ENCODE measurements around the gene GPAT3. TPM values are rescaled to one million over a fixed set of nuclear protein-coding genes. Genes with fewer than 3 reads are reported as not detected.

The GPAT3 gene
- polyA plus RNA-seq, 1 experiment, result 15.0 TPM

DNA sequence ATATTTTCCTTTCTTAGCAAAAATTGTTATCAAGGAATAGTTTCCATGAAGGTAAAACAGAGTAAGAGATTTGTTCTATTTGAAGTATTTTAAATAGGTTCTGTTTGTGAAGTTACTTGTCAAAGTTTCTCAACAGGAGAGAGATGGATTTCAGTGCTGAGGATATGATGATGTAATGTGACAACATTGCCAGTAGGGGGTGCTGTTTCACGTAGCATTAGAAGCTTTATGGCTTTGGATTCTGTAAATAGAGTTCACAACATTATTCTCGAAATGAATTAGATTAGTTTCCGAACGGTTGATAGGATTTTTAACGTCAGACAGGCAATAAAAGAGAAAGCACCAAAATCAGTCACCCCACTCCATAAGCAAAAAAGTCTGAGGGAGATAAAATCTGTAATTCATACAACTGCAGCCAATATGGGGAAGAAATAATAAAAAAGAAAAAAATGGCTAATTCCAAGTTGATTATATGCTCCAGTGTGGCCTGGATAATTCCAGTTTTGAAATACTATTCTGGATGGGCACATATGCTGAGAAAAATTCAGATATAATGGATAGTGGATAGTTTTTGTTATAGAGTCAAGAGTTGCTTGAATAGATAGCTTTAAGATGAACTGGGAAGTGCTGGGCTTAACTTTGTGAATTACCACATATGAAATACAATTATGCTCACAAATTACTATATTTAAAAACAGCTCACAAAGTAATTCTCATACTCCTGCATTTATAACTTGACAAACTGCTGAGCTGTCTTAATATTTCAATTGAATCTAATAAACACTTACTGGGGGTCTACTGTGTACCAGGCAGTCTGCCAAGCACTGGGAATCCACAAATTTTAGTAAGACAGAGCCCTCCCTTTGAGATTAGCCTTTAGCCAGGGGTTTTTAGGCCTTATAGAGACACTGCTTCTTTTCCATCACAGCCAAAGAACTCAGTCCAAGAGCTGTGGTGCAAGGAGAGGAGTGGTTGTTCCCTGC is 109.1 kb downstream of the GPAT3 start:
- ChIA-PET CTCF (interaction anchor here (0.5 to 7.9 kb wide), 40 partner anchors 10 to 884 kb away, joined by 3 to 64 read pairs (median 4); no protein-coding TSS in a partner anchor), POLR2A (no interaction called here)
- TF ChIP-seq, protein P1, sequence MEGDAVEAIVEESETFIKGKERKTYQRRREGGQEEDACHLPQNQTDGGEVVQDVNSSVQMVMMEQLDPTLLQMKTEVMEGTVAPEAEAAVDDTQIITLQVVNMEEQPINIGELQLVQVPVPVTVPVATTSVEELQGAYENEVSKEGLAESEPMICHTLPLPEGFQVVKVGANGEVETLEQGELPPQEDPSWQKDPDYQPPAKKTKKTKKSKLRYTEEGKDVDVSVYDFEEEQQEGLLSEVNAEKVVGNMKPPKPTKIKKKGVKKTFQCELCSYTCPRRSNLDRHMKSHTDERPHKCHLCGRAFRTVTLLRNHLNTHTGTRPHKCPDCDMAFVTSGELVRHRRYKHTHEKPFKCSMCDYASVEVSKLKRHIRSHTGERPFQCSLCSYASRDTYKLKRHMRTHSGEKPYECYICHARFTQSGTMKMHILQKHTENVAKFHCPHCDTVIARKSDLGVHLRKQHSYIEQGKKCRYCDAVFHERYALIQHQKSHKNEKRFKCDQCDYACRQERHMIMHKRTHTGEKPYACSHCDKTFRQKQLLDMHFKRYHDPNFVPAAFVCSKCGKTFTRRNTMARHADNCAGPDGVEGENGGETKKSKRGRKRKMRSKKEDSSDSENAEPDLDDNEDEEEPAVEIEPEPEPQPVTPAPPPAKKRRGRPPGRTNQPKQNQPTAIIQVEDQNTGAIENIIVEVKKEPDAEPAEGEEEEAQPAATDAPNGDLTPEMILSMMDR (IDR thresholded peaks at IDR 0.05; ENCODE audit: low read depth, low read length), result peak; percentile 78
- DNase-seq (ENCODE audit: low read depth, low spot score), result peak; percentile 48
- Histone ChIP-seq H3K27me3 (ENCODE audit: control insufficient read depth, insufficient read depth, low read length) (peaks cover 7% of the 10 kb centered on the region), H3K4me3 (ENCODE audit: low read depth, low read length) (no peak overlapping the region), H3K27ac (ENCODE audit: low read depth, low read length) (no peak overlapping the region), H3K9me3 (ENCODE audit: control insufficient read depth, insufficient read depth, low read length) (no peaks in the 10 kb centered on the region)

DNA sequence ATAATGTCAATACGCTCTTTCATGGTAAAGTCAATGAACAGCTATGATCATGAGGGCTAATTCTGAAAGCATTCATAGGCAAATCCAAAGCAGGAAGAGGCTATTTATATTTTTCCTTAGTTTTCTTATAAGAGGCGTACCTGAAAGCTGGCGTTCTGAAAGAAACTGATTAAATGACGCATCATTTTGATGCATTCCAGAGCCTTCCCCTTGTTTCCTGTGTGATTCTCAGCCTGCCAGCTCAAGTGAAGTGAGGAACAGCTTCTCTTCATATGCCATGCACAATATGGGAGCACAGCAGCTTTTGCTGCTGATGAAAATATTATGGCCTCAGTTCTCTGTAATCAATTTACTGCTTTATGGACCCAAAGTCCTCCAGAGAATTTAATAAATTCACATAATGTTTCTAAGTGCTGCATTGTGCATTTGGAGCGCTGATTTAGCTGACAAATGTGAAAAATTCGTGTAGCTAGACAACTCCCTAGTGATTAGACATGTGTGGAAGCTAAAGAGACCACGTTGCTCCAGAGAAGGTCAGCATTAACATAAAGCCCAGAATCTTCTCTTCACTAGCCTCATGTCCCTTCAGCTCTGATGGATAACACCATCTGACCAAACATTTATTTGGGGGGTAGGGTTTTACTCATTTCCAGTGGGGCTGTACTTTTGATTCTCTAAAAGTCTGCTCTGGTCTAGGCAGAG is 110.8 kb downstream of the GPAT3 start:
- H3K27ac ChIP-seq (ENCODE audit: low read depth, low read length), result no peak overlapping the region
- H3K9me3 ChIP-seq (ENCODE audit: control insufficient read depth, insufficient read depth, low read length), result no peaks in the 10 kb centered on the region
- H3K4me3 ChIP-seq (ENCODE audit: low read depth, low read length), result no peak overlapping the region
- CTCF ChIA-PET, result interaction anchor here (1.2 to 7.9 kb wide), 7 partner anchors 124 to 857 kb away, joined by 5 to 64 read pairs (median 27); no protein-coding TSS in a partner anchor
- no peak for DNase-seq (ENCODE audit: low read depth, low spot score)
- H3K27me3 ChIP-seq (ENCODE audit: control insufficient read depth, insufficient read depth, low read length), result peaks cover 5% of the 10 kb centered on the region
- TF ChIP-seq, protein P1 (IDR thresholded peaks at IDR 0.05; ENCODE audit: low read depth, low read length), result no peak
- POLR2A ChIA-PET, result no interaction called here

DNA sequence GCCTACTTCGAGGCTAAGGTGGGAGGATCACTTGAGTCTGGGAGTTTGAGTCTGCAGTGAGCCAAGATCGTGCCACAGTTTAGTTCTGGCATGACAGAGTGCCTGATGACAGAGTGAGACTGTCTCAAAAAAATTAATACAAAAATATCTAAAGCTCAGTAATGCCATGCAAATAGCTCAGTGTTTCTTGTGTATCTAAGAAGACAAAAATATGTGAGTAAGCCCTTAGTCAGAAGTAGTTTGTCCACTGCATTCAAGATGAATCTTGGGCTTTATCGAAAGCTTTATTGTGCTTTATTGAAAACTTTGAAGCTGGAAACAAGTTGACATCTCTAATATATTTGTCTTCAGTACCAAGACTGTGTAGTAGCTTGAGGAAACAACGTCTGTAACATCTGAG is 115.9 kb downstream of the GPAT3 start:
- H3K27ac ChIP-seq (ENCODE audit: low read depth, low read length), result no peak overlapping the region
- no peaks in the 10 kb centered on the region for H3K9me3 ChIP-seq (ENCODE audit: control insufficient read depth, insufficient read depth, low read length)
- no peak for DNase-seq (ENCODE audit: low read depth, low spot score)
- peaks cover 6% of the 10 kb centered on the region for H3K27me3 ChIP-seq (ENCODE audit: control insufficient read depth, insufficient read depth, low read length)
- TF ChIP-seq, protein P1 (IDR thresholded peaks at IDR 0.05; ENCODE audit: low read depth, low read length), result no peak
- H3K4me3 ChIP-seq (ENCODE audit: low read depth, low read length), result no peak overlapping the region
- ChIA-PET POLR2A (no interaction called here), CTCF (interaction anchor here (0.9 to 2.0 kb wide), 2 partner anchors 8 to 10 kb away, joined by 3 to 7 read pairs; no protein-coding TSS in a partner anchor)

Small RNAs within 50 kb of the gene (small RNA-seq; reads per million reads assigned to genes)
- not detected for gene RF00019 (ENCODE audit: insufficient read length, low read depth)

Other genes with a start within 250 kb of the GPAT3 start
- gene HPSE, start 201.3 kb upstream of the GPAT3 start, polyA plus RNA-seq (2011; rRNA removed), result 0.32 and 0.37 TPM in 2 replicates
- 12.2 and 15.4 TPM in 2 replicates for gene HELQ, start 80.3 kb upstream of the GPAT3 start, polyA plus RNA-seq (2011; rRNA removed)
- 31.1 and 40.1 TPM in 2 replicates for gene MRPS18C, start 80.0 kb upstream of the GPAT3 start, polyA plus RNA-seq (2011; rRNA removed)
- gene ABRAXAS1, start 51.0 kb upstream of the GPAT3 start, polyA plus RNA-seq (2011; rRNA removed), result 19.4 and 30.1 TPM in 2 replicates

Measured in AG04450 (cell line).